Endodermal cell (in vitro differentiated cells): ENCODE measurements around the gene CPSF7. TPM values are rescaled to one million over a fixed set of nuclear protein-coding genes. Genes with fewer than 3 reads are reported as not detected.

Experiments
- DNase-seq: peaks from one replicate; pipeline ENCODE4 v3.0.0-alpha.2; 2017
- H3K27ac ChIP-seq: 2 replicates; pipeline ENCODE4 v1.5.1; 2013; ENCODE audit warnings: mild to moderate bottlenecking, low read depth, low read length, moderate library complexity
- H3K27me3 ChIP-seq: 2 replicates; pipeline ENCODE4 v1.6.1; 2013; ENCODE audit warnings: mild to moderate bottlenecking, low read length, moderate library complexity; ENCODE audit not compliant: insufficient read depth, control insufficient read depth, poor library complexity, severe bottlenecking
- H3K36me3 ChIP-seq: 2 replicates; pipeline ENCODE4 v1.7.0; 2013; ENCODE audit warnings: mild to moderate bottlenecking, low read length, moderate library complexity; ENCODE audit not compliant: control insufficient read depth, insufficient read depth
- H3K4me1 ChIP-seq: one replicate; pipeline ENCODE4 v1.7.0; 2013; ENCODE audit warnings: low read length; ENCODE audit not compliant: control insufficient read depth, insufficient read depth
- H3K4me3 ChIP-seq: 2 replicates; pipeline ENCODE4 v1.5.1; 2013; ENCODE audit warnings: mild to moderate bottlenecking, low read length, moderate library complexity
- H3K9ac ChIP-seq: 2 replicates; pipeline ENCODE4 v1.6.1; 2013; ENCODE audit warnings: mild to moderate bottlenecking, low read length, moderate library complexity; ENCODE audit not compliant: poor library complexity, severe bottlenecking; ENCODE audit errors: extremely low read depth
- H3K9me3 ChIP-seq: 2 replicates; pipeline ENCODE4 v1.6.1; 2013; ENCODE audit warnings: mild to moderate bottlenecking, low read length, moderate library complexity; ENCODE audit not compliant: control insufficient read depth
- H3K27ac Mint-ChIP-seq: 2 replicates; pipeline ENCODE4 v1.8.0; 2020; ENCODE audit warnings: mixed read lengths
- H3K27me3 Mint-ChIP-seq: 2 replicates; pipeline ENCODE4 v1.8.0; 2021; ENCODE audit warnings: mild to moderate bottlenecking, mixed read lengths; ENCODE audit not compliant: insufficient read depth
- H3K36me3 Mint-ChIP-seq: 2 replicates; pipeline ENCODE4 v1.8.0; 2020; ENCODE audit warnings: low read depth, mixed read lengths
- H3K4me1 Mint-ChIP-seq: 2 replicates; pipeline ENCODE4 v1.8.0; 2020; ENCODE audit warnings: mixed read lengths
- H3K4me3 Mint-ChIP-seq: 2 replicates; pipeline ENCODE4 v1.8.0; 2020; ENCODE audit warnings: mild to moderate bottlenecking, moderate library complexity, mixed read lengths
- H3K9me3 Mint-ChIP-seq: 2 replicates; pipeline ENCODE4 v1.8.0; 2020; ENCODE audit warnings: mild to moderate bottlenecking, mixed read lengths
- WGBS, 2 experiments: methylation state at CpG; one replicate each; pipeline versions ENCODE4 v1.1.5 to v1.1.7; 2013; ENCODE audit warnings: missing lambda C conversion rate in 2 of 2, mixed read lengths in 1 of 2; ENCODE audit not compliant: insufficient coverage in 1 of 2, insufficient read length in 1 of 2; 5-methylcytosine and 5-hydroxymethylcytosine counted together
- total RNA-seq, 2 donors: library from RNA; stranded (reverse); fragmentation: NEBNext Ultra II Directional in 1 of 2; extraction: Animal tissue kit (Norgen Biotek cat#: 25700) in 1 of 2; gene quantifications; 2 replicates in 1 of 2; 3 replicates in 1 of 2; pipeline ENCODE4 v1.2.1, GENCODE V29; 2021
- TF ChIP-seq, protein P1 (sequence below): fragments of 200-600 bp; sonication (generic); conservative IDR thresholded peaks from 2 replicates; pipeline ENCODE4 v1.5.0; 2021; ENCODE audit warnings: antibody characterized with exemption, mild to moderate bottlenecking

CPSF7 gene
- total RNA-seq, 2 donors from 2014 or later = 108 to 117 TPM

DNA sequence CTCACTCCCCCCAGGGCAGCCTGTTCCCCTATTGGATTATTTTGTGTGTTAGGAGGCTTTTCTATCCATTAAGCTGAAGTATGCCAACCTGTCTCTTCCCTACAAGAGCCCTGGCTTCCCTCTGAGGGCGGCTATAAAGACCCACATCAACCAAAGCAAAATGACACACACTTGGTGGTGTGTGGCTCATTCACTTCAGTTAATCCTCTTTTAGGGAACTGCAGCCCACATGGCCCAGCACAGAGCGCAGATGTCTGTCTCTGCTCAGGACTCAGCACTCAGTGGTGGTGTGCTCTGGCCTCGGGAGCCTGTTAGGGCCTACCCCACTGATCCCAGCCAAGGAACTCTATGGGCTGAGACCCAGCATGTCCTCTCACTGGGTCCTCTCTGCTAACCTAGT lies 46.6 kb upstream of the CPSF7 start:
- peaks cover 7% of the 10 kb centered on the region for H3K4me1 ChIP-seq
- H3K27me3 ChIP-seq = no peaks in the 10 kb centered on the region
- no peak overlapping the region for H3K4me3 ChIP-seq
- no peaks in the 10 kb centered on the region for H3K9me3 Mint-ChIP-seq
- WGBS, 2 experiments = 97 to 100% methylated on average over 1 to 3 of the region's 3 CpGs
- TF ChIP-seq, protein P1, sequence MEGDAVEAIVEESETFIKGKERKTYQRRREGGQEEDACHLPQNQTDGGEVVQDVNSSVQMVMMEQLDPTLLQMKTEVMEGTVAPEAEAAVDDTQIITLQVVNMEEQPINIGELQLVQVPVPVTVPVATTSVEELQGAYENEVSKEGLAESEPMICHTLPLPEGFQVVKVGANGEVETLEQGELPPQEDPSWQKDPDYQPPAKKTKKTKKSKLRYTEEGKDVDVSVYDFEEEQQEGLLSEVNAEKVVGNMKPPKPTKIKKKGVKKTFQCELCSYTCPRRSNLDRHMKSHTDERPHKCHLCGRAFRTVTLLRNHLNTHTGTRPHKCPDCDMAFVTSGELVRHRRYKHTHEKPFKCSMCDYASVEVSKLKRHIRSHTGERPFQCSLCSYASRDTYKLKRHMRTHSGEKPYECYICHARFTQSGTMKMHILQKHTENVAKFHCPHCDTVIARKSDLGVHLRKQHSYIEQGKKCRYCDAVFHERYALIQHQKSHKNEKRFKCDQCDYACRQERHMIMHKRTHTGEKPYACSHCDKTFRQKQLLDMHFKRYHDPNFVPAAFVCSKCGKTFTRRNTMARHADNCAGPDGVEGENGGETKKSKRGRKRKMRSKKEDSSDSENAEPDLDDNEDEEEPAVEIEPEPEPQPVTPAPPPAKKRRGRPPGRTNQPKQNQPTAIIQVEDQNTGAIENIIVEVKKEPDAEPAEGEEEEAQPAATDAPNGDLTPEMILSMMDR = no peak
- no peak overlapping the region for H3K27ac Mint-ChIP-seq
- no peak overlapping the region for H3K27ac ChIP-seq
- H3K27me3 Mint-ChIP-seq = peaks cover 3% of the 10 kb centered on the region
- H3K36me3 Mint-ChIP-seq = peaks cover 10% of the 10 kb centered on the region
- DNase-seq = no peak
- peaks cover 6% of the 10 kb centered on the region for H3K4me1 Mint-ChIP-seq
- H3K4me3 Mint-ChIP-seq = no peak overlapping the region
- H3K9me3 ChIP-seq = no peaks in the 10 kb centered on the region
- H3K9ac ChIP-seq = no peak overlapping the region
- peaks cover 13% of the 10 kb centered on the region for H3K36me3 ChIP-seq

DNA sequence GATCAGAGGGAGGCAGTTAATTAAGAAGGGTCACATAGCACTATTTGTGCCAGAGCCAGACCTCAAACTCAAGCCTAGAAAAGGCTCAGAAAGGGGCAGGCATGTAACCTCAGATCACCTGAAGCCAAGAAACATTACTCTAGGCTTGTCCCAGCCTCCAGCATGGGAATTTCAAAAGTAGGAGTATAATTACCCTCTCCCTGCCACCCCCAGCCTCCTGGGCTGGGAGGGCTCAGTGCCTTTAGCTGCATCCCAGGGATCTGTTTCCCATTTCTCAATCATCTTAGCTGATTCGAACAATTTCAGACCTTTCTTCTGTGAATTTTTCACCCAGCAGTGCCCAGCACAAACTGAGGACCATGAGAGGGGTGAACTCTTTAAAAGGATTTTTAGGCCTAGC lies 45.7 kb upstream of the CPSF7 start:
- Histone ChIP-seq H3K27ac (no peak overlapping the region), H3K36me3 (peaks cover 13% of the 10 kb centered on the region), H3K27me3 (no peaks in the 10 kb centered on the region), H3K9me3 (no peaks in the 10 kb centered on the region), H3K4me1 (peaks cover 3% of the 10 kb centered on the region), H3K4me3 (no peak overlapping the region), H3K9ac (no peak overlapping the region)
- 88 to 100% methylated on average over 1 of the region's 1 CpG for WGBS, 2 experiments
- TF ChIP-seq, protein P1 = no peak
- Mint-ChIP-seq H3K4me1 (no peaks in the 10 kb centered on the region), H3K4me3 (no peak overlapping the region), H3K36me3 (peaks cover 17% of the 10 kb centered on the region), H3K9me3 (no peaks in the 10 kb centered on the region), H3K27ac (no peak overlapping the region), H3K27me3 (peaks cover 3% of the 10 kb centered on the region)
- DNase-seq = no peak

DNA sequence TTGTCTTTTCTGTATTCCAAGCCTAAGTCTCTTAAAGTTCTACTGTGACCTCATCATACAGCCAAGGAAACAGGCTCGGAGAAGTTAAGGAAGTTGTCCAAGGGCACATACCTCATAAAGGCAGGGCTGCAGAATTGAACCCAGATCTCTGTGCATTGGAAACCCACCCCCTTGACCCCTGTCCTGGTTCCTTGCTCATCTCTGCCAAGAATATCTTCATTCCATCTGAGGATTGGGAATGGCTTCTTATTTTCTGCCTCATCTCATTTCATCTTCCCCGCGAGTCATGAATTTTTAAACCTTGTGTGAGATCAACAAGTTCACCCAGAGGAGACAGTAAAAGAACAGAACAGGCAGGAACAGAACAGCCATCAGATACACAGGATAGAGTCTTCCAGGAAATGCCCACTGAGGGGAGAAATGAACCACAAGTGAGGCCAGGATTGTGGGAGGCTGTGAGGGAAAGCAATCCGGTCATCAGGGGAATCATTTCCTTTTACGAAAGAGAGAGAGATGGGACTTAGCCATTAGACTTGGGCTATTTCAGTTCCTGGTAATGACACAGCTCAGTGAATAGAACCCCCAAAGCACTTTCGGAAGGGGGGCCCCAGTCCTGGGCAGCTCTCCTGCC lies 44.4 kb upstream of the CPSF7 start:
- DNase-seq = no peak
- Histone ChIP-seq H3K9me3 (no peaks in the 10 kb centered on the region), H3K4me3 (no peak overlapping the region), H3K36me3 (peaks cover 13% of the 10 kb centered on the region), H3K9ac (no peak overlapping the region), H3K27ac (no peak overlapping the region), H3K27me3 (no peaks in the 10 kb centered on the region), H3K4me1 (peaks cover 3% of the 10 kb centered on the region)
- TF ChIP-seq, protein P1 = no peak
- H3K27me3 Mint-ChIP-seq = peaks cover 3% of the 10 kb centered on the region
- H3K27ac Mint-ChIP-seq = no peak overlapping the region
- H3K4me1 Mint-ChIP-seq = no peaks in the 10 kb centered on the region
- H3K9me3 Mint-ChIP-seq = no peaks in the 10 kb centered on the region
- peaks cover 23% of the 10 kb centered on the region for H3K36me3 Mint-ChIP-seq
- WGBS, 2 experiments = 93 to 98% methylated on average over 4 to 6 of the region's 6 CpGs
- H3K4me3 Mint-ChIP-seq = no peak overlapping the region
